ENCODE data around the gene PCDH7.

PCDH7 gene, protein sequence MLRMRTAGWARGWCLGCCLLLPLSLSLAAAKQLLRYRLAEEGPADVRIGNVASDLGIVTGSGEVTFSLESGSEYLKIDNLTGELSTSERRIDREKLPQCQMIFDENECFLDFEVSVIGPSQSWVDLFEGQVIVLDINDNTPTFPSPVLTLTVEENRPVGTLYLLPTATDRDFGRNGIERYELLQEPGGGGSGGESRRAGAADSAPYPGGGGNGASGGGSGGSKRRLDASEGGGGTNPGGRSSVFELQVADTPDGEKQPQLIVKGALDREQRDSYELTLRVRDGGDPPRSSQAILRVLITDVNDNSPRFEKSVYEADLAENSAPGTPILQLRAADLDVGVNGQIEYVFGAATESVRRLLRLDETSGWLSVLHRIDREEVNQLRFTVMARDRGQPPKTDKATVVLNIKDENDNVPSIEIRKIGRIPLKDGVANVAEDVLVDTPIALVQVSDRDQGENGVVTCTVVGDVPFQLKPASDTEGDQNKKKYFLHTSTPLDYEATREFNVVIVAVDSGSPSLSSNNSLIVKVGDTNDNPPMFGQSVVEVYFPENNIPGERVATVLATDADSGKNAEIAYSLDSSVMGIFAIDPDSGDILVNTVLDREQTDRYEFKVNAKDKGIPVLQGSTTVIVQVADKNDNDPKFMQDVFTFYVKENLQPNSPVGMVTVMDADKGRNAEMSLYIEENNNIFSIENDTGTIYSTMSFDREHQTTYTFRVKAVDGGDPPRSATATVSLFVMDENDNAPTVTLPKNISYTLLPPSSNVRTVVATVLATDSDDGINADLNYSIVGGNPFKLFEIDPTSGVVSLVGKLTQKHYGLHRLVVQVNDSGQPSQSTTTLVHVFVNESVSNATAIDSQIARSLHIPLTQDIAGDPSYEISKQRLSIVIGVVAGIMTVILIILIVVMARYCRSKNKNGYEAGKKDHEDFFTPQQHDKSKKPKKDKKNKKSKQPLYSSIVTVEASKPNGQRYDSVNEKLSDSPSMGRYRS (N-terminal part only)

DNA sequence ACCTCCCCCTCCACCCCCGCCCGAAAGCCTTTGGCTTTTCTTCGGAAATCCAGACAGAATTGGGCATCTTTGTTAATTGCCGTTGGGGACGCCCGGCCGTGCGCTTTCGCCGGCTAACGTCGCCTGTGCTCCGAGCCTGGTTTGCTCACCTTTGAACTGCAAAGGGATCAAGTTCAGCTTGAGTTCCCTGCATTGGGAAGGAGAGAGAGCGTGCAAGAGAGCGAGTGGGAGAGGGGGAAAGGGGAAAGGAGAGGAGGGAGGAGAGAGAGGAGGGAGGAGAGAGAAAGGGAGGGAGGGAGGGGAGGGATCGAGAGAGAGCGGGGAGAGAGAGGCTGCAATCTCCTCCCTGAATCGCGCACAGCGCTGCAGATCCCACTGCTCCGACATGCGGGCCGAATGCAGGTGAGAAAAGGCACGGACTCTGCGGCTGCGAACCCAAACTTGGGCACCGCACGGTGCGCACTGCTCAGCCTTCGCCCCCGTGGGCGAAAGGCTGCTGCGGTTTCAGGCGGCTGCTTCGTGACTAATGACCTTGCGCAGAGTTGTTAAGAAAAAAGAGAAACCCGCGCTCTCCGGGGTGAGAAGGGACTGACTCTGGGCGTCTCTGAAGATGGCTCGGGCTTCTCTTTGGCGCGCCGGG lies at the start of gene PCDH7:
TSS of gene PCDH7 (plus strand) at position 349 of the 640 bp plus-strand sequence. CDS start 1,054 bp downstream, outside the sequence.
- DNase-seq (ENCODE audit: low read depth in 1 of 2, low spot score in 1 of 2) = no peak

DNA sequence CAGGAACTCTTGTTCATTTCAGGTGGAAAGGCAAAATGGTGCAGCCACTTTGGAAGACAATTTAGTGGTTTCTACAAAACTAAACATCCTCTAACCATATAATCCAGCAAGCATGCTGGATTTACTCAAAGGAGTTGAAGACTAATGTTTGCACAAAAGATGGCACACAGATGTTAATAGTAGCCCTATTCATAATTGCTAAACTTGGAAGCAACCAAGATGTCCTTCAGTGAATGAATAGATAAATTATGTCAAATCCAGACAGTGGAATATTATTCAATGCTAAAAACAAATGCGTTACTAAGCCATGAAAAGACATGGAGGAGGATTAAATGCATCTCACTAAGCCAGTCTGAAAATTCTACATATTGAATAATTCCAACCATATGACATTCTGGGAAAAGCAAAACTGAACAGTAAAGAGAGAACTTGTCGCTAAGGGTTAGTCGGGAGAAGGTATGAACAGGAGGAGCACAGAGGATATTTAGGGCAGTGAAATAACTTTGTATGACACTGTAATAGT lies 48.2 kb upstream of the PCDH7 start:
- no peak for DNase-seq (ENCODE audit: low read depth in 1 of 2, low spot score in 1 of 2)

DNA sequence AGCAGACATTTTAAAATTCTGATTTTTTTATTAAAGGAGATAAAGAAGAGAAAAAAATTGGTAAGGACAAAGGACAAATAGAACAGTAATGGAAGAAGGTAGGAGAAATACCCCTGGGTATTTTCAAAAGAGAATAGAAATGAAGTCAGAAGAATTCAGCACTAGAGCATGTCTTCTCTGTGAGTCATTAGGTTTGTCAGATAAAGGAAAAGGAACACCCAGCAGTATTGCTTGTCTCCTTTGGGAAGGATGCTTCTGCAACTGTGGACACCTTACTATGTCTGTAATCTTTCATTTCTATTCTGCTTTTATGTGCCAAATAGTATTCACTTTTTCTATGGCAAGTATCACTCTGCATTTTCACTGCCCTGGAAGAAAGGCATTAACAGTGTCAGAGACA lies 24.0 kb upstream of the PCDH7 start:
- no peak for DNase-seq (ENCODE audit: low read depth in 1 of 2, low spot score in 1 of 2)

DNA sequence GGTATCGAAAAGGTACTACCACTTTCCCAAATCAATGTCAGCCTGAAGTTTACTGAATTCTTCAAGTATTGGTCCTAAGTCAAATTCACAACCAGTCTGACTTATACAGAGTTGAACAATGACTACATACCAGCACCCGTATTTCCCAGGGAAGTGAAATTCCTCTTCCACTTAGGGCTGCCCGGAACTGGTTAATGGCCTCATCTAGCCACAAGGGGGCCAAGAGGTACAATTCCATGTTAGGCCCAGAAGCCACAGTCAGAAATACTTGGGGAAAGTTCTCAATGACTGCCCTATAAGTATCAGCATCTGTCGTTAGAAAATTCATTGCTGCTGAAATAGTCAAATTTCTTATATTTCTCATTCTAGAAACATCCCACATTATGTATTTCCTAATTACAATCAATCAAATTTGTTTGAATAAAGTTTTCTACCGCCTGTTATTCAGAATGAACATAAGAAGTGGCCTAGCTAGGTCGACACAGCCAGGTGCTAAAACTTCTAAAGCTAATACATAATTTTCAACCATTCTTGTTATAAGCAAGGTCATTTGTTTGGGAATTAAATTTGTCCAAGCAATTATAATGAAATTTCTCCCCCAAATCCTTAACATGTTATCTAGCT lies 5.6 kb upstream of the PCDH7 start:
- DNase-seq (ENCODE audit: low read depth in 1 of 2, low spot score in 1 of 2) = no peak

DNA sequence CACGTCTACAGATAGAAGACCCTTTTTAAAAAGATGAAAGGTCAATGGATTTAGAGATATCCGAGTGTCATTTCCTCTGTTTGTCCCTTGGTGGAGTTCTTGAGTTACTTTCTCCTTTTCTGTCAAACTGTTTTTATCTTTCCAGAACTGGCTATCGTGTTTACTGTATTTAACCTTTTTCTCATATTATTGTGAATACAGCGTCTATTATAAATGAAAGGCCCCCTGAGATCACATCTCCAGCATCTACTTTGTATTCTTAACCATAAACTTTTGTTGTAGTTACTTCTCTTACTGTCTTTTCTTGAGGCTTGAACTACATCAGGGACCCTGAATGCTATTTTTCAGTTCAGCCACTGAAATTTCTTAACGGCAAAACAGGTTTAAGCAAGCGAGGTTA lies 4.0 kb upstream of the PCDH7 start:
- no peak for DNase-seq (ENCODE audit: low read depth in 1 of 2, low spot score in 1 of 2)

DNA sequence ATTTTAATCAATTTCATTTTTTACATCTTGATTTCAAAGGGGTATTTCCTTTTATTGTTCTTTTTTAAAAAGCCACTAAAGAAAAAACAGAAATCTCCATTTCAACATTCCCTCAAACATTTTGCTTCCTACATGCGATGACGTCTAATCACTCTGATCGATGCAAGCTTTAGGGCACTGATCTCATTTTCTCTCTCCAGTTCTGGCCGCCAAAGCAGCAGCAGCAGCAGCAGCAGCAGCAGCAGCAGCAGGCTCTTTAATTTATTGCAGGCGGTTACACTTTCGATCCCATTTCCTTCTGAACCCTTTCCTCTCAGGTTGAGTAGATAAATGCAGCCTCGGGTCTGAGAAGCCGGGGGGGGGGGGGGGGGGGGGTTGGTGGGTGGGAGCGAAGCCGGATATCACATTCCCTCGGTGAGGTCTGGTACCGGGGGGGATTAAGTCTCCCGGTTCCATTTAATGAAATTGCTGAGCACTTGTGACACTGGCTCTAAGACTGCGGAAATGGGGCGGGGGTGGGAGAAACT lies 3.4 kb upstream of the PCDH7 start:
- DNase-seq (ENCODE audit: low read depth in 1 of 2, low spot score in 1 of 2) = no peak

DNA sequence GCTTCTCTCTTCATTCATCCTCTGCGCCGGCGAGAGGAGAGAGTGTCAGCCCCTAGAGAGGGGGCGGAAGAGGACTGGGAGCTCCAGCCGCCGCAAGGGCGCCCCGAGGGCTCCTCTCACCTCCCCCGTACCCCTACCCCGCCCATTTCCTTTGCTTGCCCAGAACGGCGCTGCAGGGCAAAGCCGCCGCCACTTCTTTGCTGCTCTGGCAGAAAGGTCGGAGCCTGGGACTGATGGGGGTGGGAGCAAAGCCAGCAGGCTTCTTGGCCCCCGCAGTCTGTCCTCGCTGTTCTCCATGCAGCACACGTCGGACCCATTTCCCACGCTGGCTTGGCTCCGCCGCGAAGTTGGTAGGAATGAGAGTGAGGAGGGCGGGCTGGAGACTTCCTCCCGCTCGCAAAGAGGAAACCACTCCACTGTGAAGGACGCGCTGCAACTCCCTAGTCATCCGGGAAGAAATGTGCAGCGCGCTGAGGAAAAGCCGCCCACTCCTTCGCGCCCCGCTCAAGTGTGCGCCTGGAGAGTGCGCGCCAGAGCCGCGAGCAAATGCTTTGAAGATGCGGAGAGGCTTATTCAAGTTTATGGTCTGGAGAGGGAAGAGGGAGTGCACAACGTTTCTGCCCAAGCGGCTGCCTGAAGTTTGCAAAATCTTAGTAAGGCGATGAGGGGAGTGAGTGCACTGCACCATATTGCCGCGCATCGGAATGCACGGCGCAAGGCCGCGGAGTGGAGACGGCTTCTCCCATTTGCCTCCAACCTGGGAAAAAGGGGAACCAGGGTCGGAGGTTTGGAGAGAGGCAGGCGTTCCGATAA lies 2.8 kb upstream of the PCDH7 start:
- DNase-seq (ENCODE audit: low read depth in 1 of 2, low spot score in 1 of 2) = no peak

DNA sequence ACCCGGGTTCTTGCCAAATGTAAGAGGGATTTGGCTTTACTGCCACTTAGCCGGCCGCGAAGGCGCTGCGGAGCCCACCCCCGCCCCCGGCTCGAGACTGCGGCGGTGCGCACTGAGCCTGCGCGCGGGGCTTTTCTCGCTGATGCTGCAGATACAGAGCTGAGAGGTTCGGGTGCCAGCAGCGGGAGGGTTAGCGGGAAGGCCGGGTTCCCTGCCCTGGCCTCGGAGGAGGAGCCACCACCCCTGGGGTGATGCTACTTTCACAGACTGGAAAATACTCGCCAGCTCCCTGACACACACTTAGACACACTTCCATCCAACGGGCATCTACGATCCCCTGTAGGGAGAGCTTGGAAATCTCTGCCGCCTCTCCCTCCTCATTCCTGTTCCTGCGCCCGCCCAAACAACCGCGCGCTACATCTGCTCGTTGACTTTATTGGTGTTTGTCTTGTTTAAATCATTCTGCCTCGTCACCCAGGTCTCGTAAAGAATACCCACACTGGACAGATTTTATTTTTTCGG lies 2.1 kb upstream of the PCDH7 start:
- DNase-seq (ENCODE audit: low read depth in 1 of 2, low spot score in 1 of 2) = no peak

DNA sequence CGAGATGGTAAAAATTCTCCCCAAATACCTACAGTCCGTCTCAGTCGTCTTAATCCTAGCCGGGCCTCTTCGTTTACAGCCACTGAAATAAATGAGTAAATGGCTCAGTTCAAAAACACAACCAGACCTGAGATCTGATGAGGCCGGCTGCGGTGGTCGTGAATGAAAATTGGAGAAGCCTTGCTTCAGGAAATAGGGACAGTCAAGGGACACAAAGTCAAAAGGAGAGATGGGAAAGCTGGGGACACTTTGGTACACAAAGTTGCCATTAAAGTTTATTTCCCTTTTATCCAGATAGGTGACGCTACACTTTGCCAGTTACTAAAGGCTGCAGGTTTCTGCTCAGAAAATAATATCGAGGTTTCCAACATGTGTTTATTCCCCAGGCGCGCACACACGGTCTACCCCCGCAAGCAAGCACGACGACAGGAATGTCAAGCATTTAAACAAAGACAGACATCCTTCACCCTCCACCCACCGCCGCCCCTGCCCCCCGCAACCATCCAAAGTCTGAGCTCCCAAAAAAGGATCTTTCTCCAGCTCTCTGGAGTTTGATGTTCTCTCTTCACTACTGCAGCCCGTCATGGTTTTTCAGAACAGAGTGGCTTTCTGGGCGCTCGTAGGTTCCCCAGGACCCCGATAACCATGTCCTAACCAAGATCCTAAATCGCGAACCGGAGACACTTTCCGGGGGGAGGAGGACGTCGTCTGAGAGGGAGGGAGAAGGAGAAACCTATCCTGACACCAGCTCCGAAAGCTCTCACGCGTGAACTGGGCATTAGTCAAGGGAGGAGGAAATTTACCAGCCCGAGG lies 1.3 kb upstream of the PCDH7 start:
- no peak for DNase-seq (ENCODE audit: low read depth in 1 of 2, low spot score in 1 of 2)

DNA sequence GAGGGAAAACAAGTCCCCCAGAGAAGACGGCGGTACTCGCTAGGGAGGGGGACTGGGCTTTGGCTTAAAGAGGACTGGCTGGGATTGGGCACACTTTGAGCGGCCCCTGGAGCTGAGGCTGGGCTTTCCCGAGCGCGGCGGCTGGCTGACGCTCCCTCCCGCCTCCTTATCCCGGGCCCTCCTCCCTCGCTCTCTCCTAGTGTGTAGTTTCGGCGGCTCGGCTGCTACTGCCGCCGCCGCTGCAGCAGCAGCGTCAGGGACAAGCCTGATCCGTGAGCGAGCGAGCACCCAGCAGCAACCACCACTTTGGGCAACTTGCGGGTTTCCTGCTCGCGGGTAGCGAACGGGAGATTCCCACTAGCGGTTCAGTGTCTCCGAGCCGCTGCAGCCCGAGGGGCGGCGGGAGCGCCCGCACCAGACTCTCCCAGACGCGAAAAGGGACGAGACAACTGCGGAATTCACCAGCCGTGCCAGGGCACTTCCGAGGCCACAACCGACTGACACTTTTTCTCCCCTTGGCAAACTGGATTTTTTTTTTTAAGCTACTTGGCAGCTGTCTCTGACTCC lies 632 bp upstream of the PCDH7 start:
- DNase-seq (ENCODE audit: low read depth in 1 of 2, low spot score in 1 of 2) = no peak

DNA sequence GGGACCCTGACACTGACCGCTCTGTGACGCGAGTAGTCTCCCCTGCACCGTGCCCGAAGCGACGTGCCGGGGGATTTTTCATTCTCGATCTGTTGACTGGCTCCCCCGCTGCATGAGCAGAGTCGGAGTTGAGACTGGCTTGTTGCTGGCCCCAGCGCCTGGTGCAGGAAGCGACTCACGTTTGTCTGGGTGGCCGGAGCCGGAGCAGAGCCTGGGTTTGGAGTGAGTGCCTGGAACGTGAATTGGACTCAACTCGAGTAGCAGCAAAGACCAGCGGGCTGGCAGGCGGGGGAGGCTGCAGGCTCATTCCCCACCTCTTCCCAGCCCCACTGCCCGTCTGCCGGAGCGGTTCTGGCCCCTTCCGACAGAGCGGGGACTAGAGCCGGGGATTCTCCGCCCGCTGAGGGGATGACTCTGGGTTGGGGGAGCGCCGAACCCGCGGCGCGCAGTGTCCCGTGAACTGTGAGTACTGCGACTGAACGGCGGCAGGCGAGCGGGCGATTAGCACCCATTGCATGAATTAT lies 554 bp downstream of the PCDH7 start:
- DNase-seq (ENCODE audit: low read depth in 1 of 2, low spot score in 1 of 2) = no peak

DNA sequence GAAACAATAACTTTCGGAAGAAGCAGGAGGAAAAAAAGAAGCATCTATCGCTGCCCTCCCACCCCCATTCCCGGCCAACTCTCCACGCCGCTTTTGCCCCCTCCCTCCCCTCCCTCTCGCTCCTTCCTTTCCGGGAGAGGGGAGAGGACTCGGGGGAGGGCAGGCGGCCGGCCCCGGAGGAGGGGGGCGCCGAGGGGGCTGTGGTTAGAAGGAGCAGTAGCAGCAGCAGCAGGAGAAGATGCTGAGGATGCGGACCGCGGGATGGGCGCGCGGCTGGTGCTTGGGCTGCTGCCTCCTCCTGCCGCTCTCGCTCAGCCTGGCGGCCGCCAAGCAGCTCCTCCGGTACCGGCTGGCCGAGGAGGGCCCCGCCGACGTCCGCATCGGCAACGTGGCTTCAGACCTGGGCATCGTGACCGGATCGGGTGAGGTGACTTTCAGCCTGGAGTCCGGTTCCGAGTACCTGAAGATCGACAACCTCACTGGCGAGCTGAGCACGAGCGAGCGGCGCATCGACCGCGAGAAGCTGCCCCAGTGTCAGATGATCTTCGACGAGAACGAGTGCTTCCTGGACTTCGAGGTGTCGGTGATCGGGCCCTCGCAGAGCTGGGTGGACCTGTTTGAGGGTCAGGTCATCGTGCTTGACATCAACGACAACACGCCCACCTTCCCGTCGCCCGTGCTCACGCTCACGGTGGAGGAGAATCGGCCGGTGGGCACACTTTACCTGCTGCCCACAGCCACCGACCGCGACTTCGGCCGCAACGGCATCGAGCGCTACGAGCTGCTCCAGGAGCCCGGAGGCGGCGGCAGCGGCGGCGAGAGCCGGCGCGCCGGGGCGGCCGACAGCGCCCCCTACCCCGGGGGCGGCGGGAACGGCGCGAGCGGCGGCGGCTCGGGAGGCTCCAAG lies 1.3 kb downstream of the PCDH7 start:
- no peak for DNase-seq (ENCODE audit: low read depth in 1 of 2, low spot score in 1 of 2)

DNA sequence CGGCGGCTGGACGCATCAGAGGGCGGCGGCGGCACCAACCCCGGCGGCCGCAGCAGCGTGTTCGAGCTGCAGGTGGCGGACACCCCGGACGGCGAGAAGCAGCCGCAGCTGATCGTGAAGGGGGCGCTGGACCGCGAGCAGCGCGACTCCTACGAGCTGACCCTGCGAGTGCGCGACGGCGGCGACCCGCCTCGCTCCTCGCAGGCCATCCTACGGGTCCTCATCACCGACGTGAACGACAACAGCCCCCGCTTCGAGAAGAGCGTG lies 1.9 kb downstream of the PCDH7 start:
- no peak for DNase-seq (ENCODE audit: low read depth in 1 of 2, low spot score in 1 of 2)

DNA sequence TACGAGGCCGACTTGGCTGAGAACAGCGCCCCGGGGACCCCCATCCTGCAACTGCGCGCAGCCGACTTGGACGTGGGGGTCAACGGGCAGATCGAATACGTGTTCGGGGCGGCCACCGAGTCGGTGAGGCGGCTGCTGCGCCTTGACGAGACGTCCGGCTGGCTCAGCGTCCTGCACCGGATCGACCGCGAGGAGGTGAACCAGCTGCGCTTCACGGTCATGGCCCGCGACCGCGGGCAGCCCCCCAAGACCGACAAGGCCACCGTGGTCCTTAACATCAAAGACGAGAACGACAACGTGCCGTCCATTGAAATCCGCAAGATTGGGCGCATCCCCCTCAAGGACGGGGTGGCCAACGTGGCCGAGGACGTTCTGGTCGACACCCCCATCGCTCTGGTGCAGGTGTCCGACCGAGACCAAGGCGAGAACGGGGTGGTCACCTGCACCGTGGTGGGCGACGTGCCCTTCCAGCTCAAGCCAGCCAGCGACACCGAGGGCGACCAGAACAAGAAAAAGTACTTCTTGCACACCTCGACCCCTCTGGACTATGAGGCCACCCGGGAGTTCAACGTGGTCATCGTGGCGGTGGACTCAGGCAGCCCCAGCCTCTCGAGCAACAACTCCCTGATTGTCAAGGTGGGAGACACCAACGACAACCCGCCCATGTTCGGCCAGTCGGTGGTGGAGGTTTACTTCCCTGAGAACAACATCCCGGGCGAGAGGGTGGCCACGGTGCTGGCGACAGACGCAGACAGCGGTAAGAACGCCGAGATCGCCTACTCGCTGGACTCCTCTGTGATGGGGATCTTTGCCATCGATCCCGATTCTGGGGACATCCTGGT lies 2.4 kb downstream of the PCDH7 start:
- DNase-seq (ENCODE audit: low read depth in 1 of 2, low spot score in 1 of 2) = no peak

DNA sequence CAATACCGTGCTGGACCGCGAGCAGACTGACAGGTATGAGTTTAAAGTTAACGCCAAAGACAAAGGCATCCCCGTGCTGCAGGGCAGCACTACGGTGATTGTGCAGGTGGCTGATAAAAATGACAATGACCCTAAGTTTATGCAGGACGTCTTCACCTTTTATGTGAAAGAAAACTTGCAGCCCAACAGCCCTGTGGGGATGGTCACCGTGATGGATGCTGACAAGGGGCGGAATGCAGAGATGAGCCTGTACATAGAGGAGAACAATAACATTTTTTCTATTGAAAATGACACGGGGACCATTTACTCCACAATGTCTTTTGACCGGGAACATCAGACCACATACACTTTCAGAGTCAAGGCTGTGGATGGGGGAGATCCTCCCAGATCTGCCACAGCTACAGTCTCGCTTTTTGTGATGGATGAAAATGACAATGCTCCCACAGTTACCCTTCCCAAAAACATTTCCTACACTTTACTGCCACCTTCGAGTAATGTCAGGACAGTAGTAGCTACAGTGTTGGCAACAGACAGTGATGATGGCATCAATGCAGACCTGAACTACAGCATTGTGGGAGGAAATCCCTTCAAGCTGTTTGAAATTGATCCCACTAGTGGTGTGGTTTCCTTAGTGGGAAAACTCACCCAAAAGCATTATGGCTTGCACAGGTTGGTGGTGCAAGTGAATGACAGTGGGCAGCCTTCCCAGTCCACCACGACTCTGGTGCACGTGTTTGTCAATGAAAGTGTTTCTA lies 3.2 kb downstream of the PCDH7 start:
- no peak for DNase-seq (ENCODE audit: low read depth in 1 of 2, low spot score in 1 of 2)

DNA sequence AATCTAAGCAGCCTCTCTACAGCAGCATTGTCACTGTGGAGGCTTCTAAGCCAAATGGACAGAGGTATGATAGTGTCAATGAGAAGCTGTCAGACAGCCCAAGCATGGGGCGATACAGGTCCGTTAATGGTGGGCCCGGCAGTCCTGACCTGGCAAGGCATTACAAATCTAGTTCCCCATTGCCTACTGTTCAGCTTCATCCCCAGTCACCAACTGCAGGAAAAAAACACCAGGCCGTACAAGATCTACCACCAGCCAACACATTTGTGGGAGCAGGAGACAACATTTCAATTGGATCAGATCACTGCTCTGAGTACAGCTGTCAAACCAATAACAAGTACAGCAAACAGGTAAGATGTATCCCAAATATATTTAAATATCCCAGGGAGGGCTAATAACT lies 4.1 kb downstream of the PCDH7 start:
- no peak for DNase-seq (ENCODE audit: low read depth in 1 of 2, low spot score in 1 of 2)
